ENCODE data around the gene GSTM2. TPM values are rescaled to one million over a fixed set of nuclear protein-coding genes. Genes with fewer than 3 reads are reported as not detected.
"Not testable (repeated sequence)": the region's sequence is repeated elsewhere in the genome, so short reads cannot be mapped to it uniquely, and the experiment has no call there.

GSTM2 gene
- total and polyA plus RNA-seq, 2 donors (not counting 3 experiments of a cell fraction or from before 2014, with no cell fraction given), result 21.5 to 23.6 TPM

GRCh38 chr1:109691759-109692158 is 23.9 kb downstream of the GSTM2 start:
- DNase-seq (ENCODE audit: low read depth, low spot score) (no peak), FAIRE-seq (no peak)
- H2AFZ ChIP-seq (ENCODE audit: low read depth, low read length), result no peak overlapping the region
- H4K20me1 ChIP-seq (replicated peaks; ENCODE audit: control insufficient read depth, extremely low read depth, insufficient read depth, low read length), result no peaks in the 10 kb centered on the region
- no peaks in the 10 kb centered on the region for H3K9me1 ChIP-seq (replicated peaks; ENCODE audit: control insufficient read depth, extremely low read depth, insufficient read depth, low read length)
- no peaks in the 10 kb centered on the region for H3K27me3 ChIP-seq (ENCODE audit: control insufficient read depth in 2 of 2, insufficient read depth in 2 of 2, low read length in 2 of 2)
- POLR2A ChIA-PET, result no interaction called here
- no peak overlapping the region for H3K27ac ChIP-seq (ENCODE audit: insufficient read depth, low read depth, low read length)
- dilution Hi-C loops (cut with MboI; ENCODE audit: extremely low pct_ligation_motif_present, low sequenced_read_pairs) (no loop called here), intact Hi-C loops (cut with micrococcal nuclease) (no loop called here)
- no peak for TF ChIP-seq MYC (IDR thresholded peaks at IDR 0.05; ENCODE audit: low read depth, low read length)
- no peak for TF ChIP-seq POLR2AphosphoS5 (IDR thresholded peaks at IDR 0.05; ENCODE audit: insufficient read depth, low read depth, low read length)
- no peak for TF ChIP-seq JUN (IDR thresholded peaks at IDR 0.05; ENCODE audit: borderline replicate concordance, insufficient read depth, insufficient read length, low read depth)
- no peak for TF ChIP-seq MAX (IDR thresholded peaks at IDR 0.05; ENCODE audit: insufficient read depth, insufficient read length)
- TF ChIP-seq GATA2 (IDR thresholded peaks at IDR 0.05; ENCODE audit: insufficient read depth, insufficient read length, low read depth, low read length), result no peak
- no peak for TF ChIP-seq EZH2 (IDR thresholded peaks at IDR 0.05; ENCODE audit: borderline replicate concordance, low read depth, low read length, severe bottlenecking)
- TF ChIP-seq POLR2A (IDR thresholded peaks at IDR 0.05; ENCODE audit: low read depth, low read length), result no peak
- no peak for TF ChIP-seq CTCF (IDR thresholded peaks at IDR 0.05; ENCODE audit: extremely low read depth in 1 of 2, insufficient read depth in 1 of 2, low read depth in 1 of 2, low read length in 2 of 2)
- TF ChIP-seq FOS (IDR thresholded peaks at IDR 0.05; ENCODE audit: borderline replicate concordance, insufficient read depth, low read length), result no peak
- CTCF ChIA-PET, result no interaction called here
- H3K36me3 ChIP-seq (ENCODE audit: control insufficient read depth in 2 of 2, extremely low read depth in 1 of 2, insufficient read depth in 2 of 2, low read length in 2 of 2), result no peaks in the 10 kb centered on the region
- H3K4me3 ChIP-seq (replicated peaks in 1 of 3; ENCODE audit: insufficient read depth in 1 of 3, low read depth in 1 of 3, low read length in 3 of 3), result no peak overlapping the region
- H3K9me3 ChIP-seq (replicated peaks; ENCODE audit: control insufficient read depth, insufficient read depth, low read length), result no peaks in the 10 kb centered on the region
- no TSS peak for BruUV-seq (replicated peaks)
- no peak overlapping the region for H3K4me2 ChIP-seq (ENCODE audit: insufficient read depth, low read length)
- no peaks in the 10 kb centered on the region for H3K79me2 ChIP-seq (ENCODE audit: control insufficient read depth, insufficient read depth, low read length)
- no peak overlapping the region for H3K9ac ChIP-seq (replicated peaks; ENCODE audit: extremely low read depth, insufficient read depth, low read length)
- no peaks in the 10 kb centered on the region for H3K4me1 ChIP-seq (ENCODE audit: control insufficient read depth, extremely low read depth, insufficient read depth, low read length)

GRCh38 chr1:109694400-109694799 is 26.5 kb downstream of the GSTM2 start:
- H3K79me2 ChIP-seq (ENCODE audit: control insufficient read depth, insufficient read depth, low read length); H4K20me1 ChIP-seq (replicated peaks; ENCODE audit: control insufficient read depth, extremely low read depth, insufficient read depth, low read length); POLR2A ChIA-PET; H3K4me1 ChIP-seq (ENCODE audit: control insufficient read depth, extremely low read depth, insufficient read depth, low read length); H3K4me2 ChIP-seq (ENCODE audit: insufficient read depth, low read length); CTCF ChIA-PET; H3K9me3 ChIP-seq (replicated peaks; ENCODE audit: control insufficient read depth, insufficient read depth, low read length); H3K27ac ChIP-seq (ENCODE audit: insufficient read depth, low read depth, low read length); FAIRE-seq; intact Hi-C loops (cut with micrococcal nuclease); H3K9ac ChIP-seq (replicated peaks; ENCODE audit: extremely low read depth, insufficient read depth, low read length); BruUV-seq (replicated peaks); dilution Hi-C loops (cut with MboI; ENCODE audit: extremely low pct_ligation_motif_present, low sequenced_read_pairs); H3K36me3 ChIP-seq (ENCODE audit: control insufficient read depth in 2 of 2, extremely low read depth in 1 of 2, insufficient read depth in 2 of 2, low read length in 2 of 2); H3K27me3 ChIP-seq (ENCODE audit: control insufficient read depth in 2 of 2, insufficient read depth in 2 of 2, low read length in 2 of 2); DNase-seq (ENCODE audit: low read depth, low spot score); H2AFZ ChIP-seq (ENCODE audit: low read depth, low read length); H3K4me3 ChIP-seq (replicated peaks in 1 of 3; ENCODE audit: insufficient read depth in 1 of 3, low read depth in 1 of 3, low read length in 3 of 3); H3K9me1 ChIP-seq (replicated peaks; ENCODE audit: control insufficient read depth, extremely low read depth, insufficient read depth, low read length): not testable (repeated sequence)

GRCh38 chr1:109695138-109695537 is 27.3 kb downstream of the GSTM2 start:
- H3K4me1 ChIP-seq (ENCODE audit: control insufficient read depth, extremely low read depth, insufficient read depth, low read length); H3K9me1 ChIP-seq (replicated peaks; ENCODE audit: control insufficient read depth, extremely low read depth, insufficient read depth, low read length); H3K4me3 ChIP-seq (replicated peaks in 1 of 3; ENCODE audit: insufficient read depth in 1 of 3, low read depth in 1 of 3, low read length in 3 of 3); H4K20me1 ChIP-seq (replicated peaks; ENCODE audit: control insufficient read depth, extremely low read depth, insufficient read depth, low read length); FAIRE-seq; DNase-seq (ENCODE audit: low read depth, low spot score); H3K9me3 ChIP-seq (replicated peaks; ENCODE audit: control insufficient read depth, insufficient read depth, low read length); CTCF ChIA-PET; H3K4me2 ChIP-seq (ENCODE audit: insufficient read depth, low read length); intact Hi-C loops (cut with micrococcal nuclease); H3K79me2 ChIP-seq (ENCODE audit: control insufficient read depth, insufficient read depth, low read length); H3K36me3 ChIP-seq (ENCODE audit: control insufficient read depth in 2 of 2, extremely low read depth in 1 of 2, insufficient read depth in 2 of 2, low read length in 2 of 2); dilution Hi-C loops (cut with MboI; ENCODE audit: extremely low pct_ligation_motif_present, low sequenced_read_pairs); BruUV-seq (replicated peaks); H3K9ac ChIP-seq (replicated peaks; ENCODE audit: extremely low read depth, insufficient read depth, low read length); POLR2A ChIA-PET; H2AFZ ChIP-seq (ENCODE audit: low read depth, low read length); H3K27ac ChIP-seq (ENCODE audit: insufficient read depth, low read depth, low read length); H3K27me3 ChIP-seq (ENCODE audit: control insufficient read depth in 2 of 2, insufficient read depth in 2 of 2, low read length in 2 of 2): not testable (repeated sequence)
